ENCODE measurements around the gene PYGO2.

DNA sequence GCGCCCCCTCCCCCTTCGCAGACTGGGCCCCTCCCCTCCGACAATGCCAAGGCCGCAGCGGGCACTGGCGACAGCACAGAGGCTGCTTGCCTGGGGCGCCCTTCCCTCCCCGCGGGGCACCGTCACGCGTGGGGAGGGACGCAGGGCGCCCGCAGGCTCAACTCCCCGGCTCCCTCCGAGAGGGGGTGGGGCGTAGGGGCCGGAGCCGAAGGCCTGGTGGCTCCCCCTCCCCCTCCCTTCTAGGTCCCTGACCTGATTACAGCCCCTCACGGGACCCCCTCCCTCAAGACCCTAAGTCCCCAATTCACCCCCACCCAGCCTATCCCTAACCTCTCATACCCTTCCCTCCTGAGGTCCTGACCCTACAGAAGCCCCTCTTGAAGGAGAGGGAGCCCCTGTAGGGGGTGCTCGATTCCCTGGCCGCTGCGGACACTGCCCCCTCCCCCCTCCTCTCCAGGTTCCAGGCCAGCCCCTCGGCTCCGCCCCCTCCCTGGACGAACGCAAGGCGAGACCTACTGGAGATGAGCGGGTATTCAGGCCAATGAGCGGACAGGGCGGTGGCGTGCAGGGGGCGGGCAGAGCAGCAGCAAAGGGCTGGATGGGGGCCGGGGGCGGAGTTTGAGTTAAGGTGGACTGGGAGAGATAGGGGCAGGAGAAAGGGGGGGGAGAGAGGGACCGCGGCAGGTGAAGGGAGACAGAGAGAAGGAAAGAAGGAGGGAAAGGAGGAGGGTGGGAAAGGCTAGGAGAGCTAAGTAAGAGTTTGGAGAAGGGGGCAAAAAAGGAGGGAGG lies 40.3 kb upstream of the PYGO2 start:
- no peak for TF ChIP-seq CTCF (IDR thresholded peaks at IDR 0.05; ENCODE audit: insufficient read depth, low read length, poor library complexity, severe bottlenecking)
- no peak for TF ChIP-seq EZH2phosphoT487 (conservative IDR thresholded peaks at IDR 0.05; ENCODE audit: low read length)
